ENCODE data around the gene ST3GAL4.

DNA sequence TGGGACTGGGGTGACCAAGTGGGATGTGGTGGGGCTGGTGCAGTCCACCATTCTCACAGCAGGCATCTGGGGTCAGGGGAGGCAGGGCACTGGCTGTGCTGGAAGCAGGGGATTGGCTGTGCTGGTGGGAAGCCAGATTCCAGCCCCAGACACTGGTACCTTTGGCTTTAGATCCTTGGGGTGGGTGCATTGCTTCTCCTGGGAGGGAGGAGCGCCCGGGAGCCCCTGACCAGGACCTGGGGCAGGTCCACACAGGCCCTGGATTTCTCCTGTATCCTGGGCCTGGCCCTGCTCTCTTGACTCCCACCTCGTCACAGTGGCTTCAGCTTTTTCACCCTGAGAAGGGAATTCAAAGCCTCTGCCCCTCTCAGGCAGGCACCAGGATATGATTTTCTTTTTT, 38.5 kb downstream of the ST3GAL4 start:
- TF ChIP-seq CTCF (conservative IDR thresholded peaks at IDR 0.05) (no peak), EZH2 (IDR thresholded peaks at IDR 0.05; ENCODE audit: low read depth) (no peak)

All from PC-9 (cell line).